ENCODE measurements around the gene PTMA. TPM values are rescaled to one million over a fixed set of nuclear protein-coding genes. Genes with fewer than 3 reads are reported as not detected.
A peak's percentile ranks its signal among the peaks of the same experiment; 100 is the strongest.

Gene PTMA
- total RNA-seq, 2 experiments from 2014 or later = 1,546 to 1,586 TPM

- Histone ChIP-seq H3K36me3 (ENCODE audit: insufficient read depth, low read length) (no peaks in the 10 kb centered on the region), H3K27ac (ENCODE audit: low read depth in 1 of 2, low read length in 2 of 2) (no peak overlapping the region), H3K27me3 (ENCODE audit: control insufficient read depth in 1 of 2, insufficient read depth in 2 of 2, low read length in 2 of 2) (no peaks in the 10 kb centered on the region), H3K9me3 (ENCODE audit: control insufficient read depth in 1 of 2, insufficient read depth in 1 of 2, low read length in 2 of 2) (no peaks in the 10 kb centered on the region), H3K4me1 (ENCODE audit: insufficient read depth, low read length) (peaks cover 15% of the 10 kb centered on the region), H3K4me3 (ENCODE audit: low read length) (no peak overlapping the region)
- TF ChIP-seq CTCF (IDR thresholded peaks at IDR 0.05) = no peak
- Mint-ChIP-seq H3K36me3 (ENCODE audit: low read depth) (no peaks in the 10 kb centered on the region), H3K4me3 (no peak overlapping the region), H3K27ac (no peak overlapping the region), H3K4me1 (ENCODE audit: low read depth) (peaks cover 5% of the 10 kb centered on the region), H3K9me3 (no peaks in the 10 kb centered on the region), H3K27me3 (peaks cover 4% of the 10 kb centered on the region)
- ATAC-seq (ENCODE audit: poor library complexity) = no peak
- POLR2A ChIA-PET = interaction anchor here (1.5 to 3.2 kb wide), 2 partner anchors 35 to 40 kb away, joined by 8 to 19 read pairs; partner anchors contain the start of gene PTMA
- intact Hi-C loops (cut with DNase I, micrococcal nuclease) = loop anchor here in 1 of 2 experiments (10.0 kb wide), 1 partner anchor 641 kb away; no protein-coding TSS in a partner anchor
- peak in 1 of 14 experiments; percentile 13 for DNase-seq
- CTCF ChIA-PET = interaction anchor here (1.2 to 2.6 kb wide), 2 partner anchors 40 to 61 kb away, joined by 7 to 27 read pairs; no protein-coding TSS in a partner anchor
These were observed 35.0 kb upstream of the PTMA start for GRCh38 chr2:231673348-231673770.

DNA sequence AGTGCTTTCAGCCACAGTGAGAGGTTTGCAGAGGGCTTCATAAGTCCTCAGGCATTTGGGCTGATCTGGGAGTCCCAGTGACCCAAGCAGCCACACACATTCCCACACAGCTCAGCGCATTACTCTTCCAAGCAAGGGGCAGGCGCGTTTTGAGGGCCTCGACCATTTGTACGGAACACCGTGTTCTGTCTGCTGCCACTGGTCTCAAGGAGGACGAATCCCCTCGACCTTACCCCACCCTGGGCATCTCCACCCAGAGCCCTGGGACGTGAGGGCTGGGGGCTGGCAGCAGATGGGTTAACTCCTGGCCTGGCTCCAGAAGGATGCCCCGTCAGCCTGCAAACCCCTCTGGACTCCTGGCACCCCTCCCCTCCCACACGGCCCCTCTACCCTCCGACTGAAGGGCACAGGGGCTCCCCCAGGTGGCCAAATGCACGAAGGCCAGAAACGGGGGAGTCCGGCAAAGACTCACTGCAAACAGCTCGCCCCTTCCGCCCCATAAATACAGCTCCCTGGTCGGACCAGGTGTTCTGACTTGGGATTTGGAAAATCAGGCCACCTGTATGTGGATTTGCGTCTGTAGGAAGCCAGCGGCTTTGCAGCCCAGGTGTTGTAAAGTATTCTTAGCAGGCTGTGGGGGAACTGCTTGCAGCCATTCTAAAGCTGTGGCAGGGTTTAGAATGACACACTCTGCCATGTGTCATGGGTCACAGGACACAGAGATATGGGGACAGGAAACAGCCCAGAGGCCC, 33.6 kb upstream of the PTMA start:
- H3K4me1 ChIP-seq (ENCODE audit: insufficient read depth, low read length) = peaks cover 15% of the 10 kb centered on the region
- Mint-ChIP-seq H3K4me1 (ENCODE audit: low read depth) (peaks cover 5% of the 10 kb centered on the region), H3K27me3 (peaks cover 4% of the 10 kb centered on the region), H3K4me3 (no peak overlapping the region), H3K27ac (no peak overlapping the region), H3K9me3 (no peaks in the 10 kb centered on the region), H3K36me3 (ENCODE audit: low read depth) (no peaks in the 10 kb centered on the region)
- no peaks in the 10 kb centered on the region for H3K36me3 ChIP-seq (ENCODE audit: insufficient read depth, low read length)
- no peaks in the 10 kb centered on the region for H3K9me3 ChIP-seq (ENCODE audit: control insufficient read depth in 1 of 2, insufficient read depth in 1 of 2, low read length in 2 of 2)
- H3K27me3 ChIP-seq (ENCODE audit: control insufficient read depth in 1 of 2, insufficient read depth in 2 of 2, low read length in 2 of 2) = peaks cover 0 to under 1% of the 10 kb centered on the region in 2 experiments
- ChIA-PET CTCF (interaction anchor here (0.6 to 5.2 kb wide), 17 partner anchors 11 to 753 kb away, joined by 3 to 122 read pairs (median 3); partner anchors contain the start of genes COPS7B and PTMA), POLR2A (interaction anchor here (0.7 to 4.0 kb wide), 5 partner anchors 12 to 62 kb away, joined by 3 to 62 read pairs (median 17); partner anchors contain the start of gene PTMA)
- no peak overlapping the region for H3K27ac ChIP-seq (ENCODE audit: low read depth in 1 of 2, low read length in 2 of 2)
- peak; percentile 50 for ATAC-seq (ENCODE audit: poor library complexity)
- intact Hi-C loops (cut with DNase I, micrococcal nuclease) = loop anchor here in 1 of 2 experiments (1.0 to 10.0 kb wide), 4 partner anchors 26 to 640 kb away; no protein-coding TSS in a partner anchor
- TF ChIP-seq CTCF (IDR thresholded peaks at IDR 0.05) = peak; percentile 72
- DNase-seq = peak; percentile 22 to 75 (median 46)
- H3K4me3 ChIP-seq (ENCODE audit: low read length) = no peak overlapping the region

GRCh38 chr2:231676243-231676642, 32.1 kb upstream of the PTMA start:
- Histone ChIP-seq H3K4me3 (ENCODE audit: low read length) (no peak overlapping the region), H3K27me3 (ENCODE audit: control insufficient read depth in 1 of 2, insufficient read depth in 2 of 2, low read length in 2 of 2) (peaks cover 8 to 10% of the 10 kb centered on the region in 2 experiments), H3K9me3 (ENCODE audit: control insufficient read depth in 1 of 2, insufficient read depth in 1 of 2, low read length in 2 of 2) (peaks cover 0 to 8% of the 10 kb centered on the region in 2 experiments), H3K27ac (ENCODE audit: low read depth in 1 of 2, low read length in 2 of 2) (no peak overlapping the region), H3K4me1 (ENCODE audit: insufficient read depth, low read length) (peaks cover 17% of the 10 kb centered on the region), H3K36me3 (ENCODE audit: insufficient read depth, low read length) (no peaks in the 10 kb centered on the region)
- H3K9me3 Mint-ChIP-seq = no peaks in the 10 kb centered on the region
- H3K27ac Mint-ChIP-seq = no peak overlapping the region
- POLR2A ChIA-PET = interaction anchor here (1.8 to 4.0 kb wide), 3 partner anchors 14 to 37 kb away, joined by 17 to 62 read pairs (median 29); partner anchors contain the start of gene PTMA
- H3K4me1 Mint-ChIP-seq (ENCODE audit: low read depth) = peaks cover 5% of the 10 kb centered on the region
- ATAC-seq (ENCODE audit: poor library complexity) (no peak), DNase-seq (no peak)
- peaks cover 4% of the 10 kb centered on the region for H3K27me3 Mint-ChIP-seq
- CTCF ChIA-PET = interaction anchor here (2.1 to 5.2 kb wide), 4 partner anchors 11 to 64 kb away, joined by 9 to 122 read pairs (median 16); no protein-coding TSS in a partner anchor
- H3K36me3 Mint-ChIP-seq (ENCODE audit: low read depth) = no peaks in the 10 kb centered on the region
- no peak for TF ChIP-seq CTCF (IDR thresholded peaks at IDR 0.05)
- H3K4me3 Mint-ChIP-seq = no peak overlapping the region
- intact Hi-C loops (cut with DNase I, micrococcal nuclease) = loop anchor here in 1 of 2 experiments (5.0 to 10.0 kb wide), 2 partner anchors 101 to 639 kb away; no protein-coding TSS in a partner anchor

Measured in CD4-positive, alpha-beta T cell (primary cell).